Trophoblast cell (in vitro differentiated cells and primary cell): ENCODE results near the gene C3orf38.
"Not testable (repeated sequence)": the region's sequence is repeated elsewhere in the genome, so short reads cannot be mapped to it uniquely, and the experiment has no call there.

Experiments used
- DNase-seq, 2 donors: peaks; one replicate each; pipeline ENCODE4 v3.0.0-alpha.2; 2016
- H2AFZ ChIP-seq: 2 replicates; pipeline ENCODE4 v1.6.1; 2013; ENCODE audit warnings: low read length, moderate library complexity, mild to moderate bottlenecking; ENCODE audit not compliant: insufficient read depth, poor library complexity
- H2AK5ac ChIP-seq: 2 replicates; pipeline ENCODE4 v1.6.1; 2013; ENCODE audit warnings: mild to moderate bottlenecking, low read length
- H2BK120ac ChIP-seq: 2 replicates; pipeline ENCODE4 v1.6.1; 2013; ENCODE audit warnings: low read length, mild to moderate bottlenecking, moderate library complexity; ENCODE audit not compliant: insufficient read depth, poor library complexity
- H2BK12ac ChIP-seq: 2 replicates; pipeline ENCODE4 v1.6.1; 2013; ENCODE audit warnings: mild to moderate bottlenecking, low read length, moderate library complexity
- H2BK5ac ChIP-seq: 2 replicates; pipeline ENCODE4 v1.6.1; 2013; ENCODE audit warnings: low read length, low read depth, moderate library complexity, mild to moderate bottlenecking; ENCODE audit not compliant: poor library complexity
- H3K14ac ChIP-seq: 2 replicates; pipeline ENCODE4 v1.6.1; 2013; ENCODE audit warnings: mild to moderate bottlenecking, low read length
- H3K18ac ChIP-seq: 2 replicates; pipeline ENCODE4 v1.6.1; 2013; ENCODE audit warnings: mild to moderate bottlenecking, low read length
- H3K23ac ChIP-seq: 2 replicates; pipeline ENCODE4 v1.6.1; 2013; ENCODE audit warnings: low read length
- H3K27ac ChIP-seq: 2 replicates; pipeline ENCODE4 v1.5.1; 2013; ENCODE audit warnings: low read depth, mild to moderate bottlenecking, inconsistent platforms, low read length, moderate library complexity
- H3K27me3 ChIP-seq: 2 replicates; pipeline ENCODE4 v1.6.1; 2013; ENCODE audit warnings: inconsistent platforms, mild to moderate bottlenecking, low read length, moderate library complexity; ENCODE audit not compliant: insufficient read depth
- H3K36me3 ChIP-seq, 2 experiments: 1 replicate in 1 of 2; 2 replicates in 1 of 2; pipeline ENCODE4 v1.6.1; 2013; ENCODE audit warnings: low read length in 2 of 2, mild to moderate bottlenecking in 2 of 2, moderate library complexity in 1 of 2; ENCODE audit not compliant: insufficient read depth in 2 of 2, control insufficient read depth in 1 of 2
- H3K4ac ChIP-seq: 2 replicates; pipeline ENCODE4 v1.6.1; 2013; ENCODE audit warnings: low read depth, mild to moderate bottlenecking, low read length, moderate library complexity
- H3K4me1 ChIP-seq, 2 experiments: 1 replicate in 1 of 2; 2 replicates in 1 of 2; pipeline ENCODE4 v1.6.1; 2013; ENCODE audit warnings: low read length in 2 of 2, mild to moderate bottlenecking in 2 of 2, moderate library complexity in 1 of 2; ENCODE audit not compliant: insufficient read depth in 2 of 2, control insufficient read depth in 1 of 2
- H3K4me2 ChIP-seq: 2 replicates; pipeline ENCODE4 v1.6.1; 2013; ENCODE audit warnings: inconsistent platforms, mild to moderate bottlenecking, low read length, moderate library complexity
- H3K4me3 ChIP-seq: 2 replicates; pipeline ENCODE4 v1.5.1; 2013; ENCODE audit warnings: mild to moderate bottlenecking, low read depth, low read length, inconsistent platforms
- H3K79me1 ChIP-seq: one replicate; pipeline ENCODE4 v1.6.1; 2013; ENCODE audit warnings: low read length
- H3K79me2 ChIP-seq: 2 replicates; pipeline ENCODE4 v1.6.1; 2013; ENCODE audit warnings: low read length, mild to moderate bottlenecking; ENCODE audit not compliant: control insufficient read depth, insufficient read depth, poor library complexity
- H3K9ac ChIP-seq: 2 replicates; pipeline ENCODE4 v1.6.1; 2013; ENCODE audit warnings: mild to moderate bottlenecking, low read length
- H3K9me3 ChIP-seq: 2 replicates; pipeline ENCODE4 v1.6.1; 2013; ENCODE audit warnings: low read depth, mild to moderate bottlenecking, control low read depth, inconsistent platforms, low read length; ENCODE audit not compliant: insufficient read depth
- H4K12ac ChIP-seq: 2 replicates; pipeline ENCODE4 v1.6.1; 2013; ENCODE audit warnings: low read depth, mild to moderate bottlenecking, low read length, moderate library complexity
- H4K8ac ChIP-seq: 2 replicates; pipeline ENCODE4 v1.6.1; 2013; ENCODE audit warnings: low read depth, mild to moderate bottlenecking, low read length, moderate library complexity
- H4K91ac ChIP-seq: one replicate; pipeline ENCODE4 v1.6.1; 2013; ENCODE audit warnings: low read depth, mild to moderate bottlenecking, low read length, moderate library complexity
- WGBS: extraction: QIAGEN DNeasy Blood & Tissue Kit; methylation state at CpG from one replicate; pipeline ENCODE4 v1.1.7; 2013; ENCODE audit warnings: missing lambda C conversion rate; ENCODE audit not compliant: insufficient read length, insufficient coverage; ENCODE audit errors: extremely low coverage; 5-methylcytosine and 5-hydroxymethylcytosine counted together

C3orf38 gene

GRCh38 chr3:88167704-88168103 is 17.9 kb downstream of the C3orf38 start:
- Histone ChIP-seq H2BK5ac (no peak overlapping the region), H3K23ac (no peak overlapping the region), H4K8ac (no peak overlapping the region), H3K18ac (no peak overlapping the region), H2AK5ac (no peak overlapping the region), H2AFZ (no peak overlapping the region), H3K4me2 (no peak overlapping the region), H3K27me3 (no peaks in the 10 kb centered on the region), H3K14ac (no peak overlapping the region), H3K4ac (no peak overlapping the region), H3K79me2 (no peaks in the 10 kb centered on the region), H4K91ac (no peak overlapping the region), H3K9me3 (no peaks in the 10 kb centered on the region), H3K27ac (no peak overlapping the region), H3K79me1 (no peaks in the 10 kb centered on the region), H4K12ac (no peak overlapping the region), H2BK120ac (no peak overlapping the region), H3K4me1 (no peaks in the 10 kb centered on the region), H2BK12ac (no peak overlapping the region), H3K4me3 (no peak overlapping the region), H3K9ac (no peak overlapping the region), H3K36me3 (no peaks in the 10 kb centered on the region)
- peak in 1 of 2 donors; percentile 34 for DNase-seq
- no CpG with 5 or more reads among the region's 2 CpGs for WGBS

- Histone ChIP-seq H3K36me3 (no peaks in the 10 kb centered on the region), H3K27ac (no peak overlapping the region), H3K4me2 (no peak overlapping the region), H3K27me3 (no peaks in the 10 kb centered on the region), H4K8ac (no peak overlapping the region), H3K4me3 (no peak overlapping the region), H2BK120ac (no peak overlapping the region), H3K79me1 (no peaks in the 10 kb centered on the region), H2BK5ac (no peak overlapping the region), H2AFZ (no peak overlapping the region), H3K4me1 (no peaks in the 10 kb centered on the region), H2AK5ac (no peak overlapping the region), H3K14ac (no peak overlapping the region), H2BK12ac (no peak overlapping the region), H3K9ac (no peak overlapping the region), H3K18ac (no peak overlapping the region), H3K23ac (no peak overlapping the region), H4K91ac (no peak overlapping the region), H4K12ac (no peak overlapping the region), H3K9me3 (no peaks in the 10 kb centered on the region), H3K4ac (no peak overlapping the region), H3K79me2 (no peaks in the 10 kb centered on the region)
- no CpG with 5 or more reads among the region's 5 CpGs for WGBS
- DNase-seq: peak; percentile 26 to 70
Observed at GRCh38 chr3:88168171-88168570, 18.4 kb downstream of the C3orf38 start.

GRCh38 chr3:88180398-88180999 is 30.7 kb downstream of the C3orf38 start:
- Histone ChIP-seq H3K4ac (no peak overlapping the region), H3K23ac (no peak overlapping the region), H4K8ac (no peak overlapping the region), H3K27ac (no peak overlapping the region), H3K4me2 (no peak overlapping the region), H3K36me3 (no peaks in the 10 kb centered on the region), H3K4me1 (no peaks in the 10 kb centered on the region), H2AFZ (no peak overlapping the region), H3K9ac (no peak overlapping the region), H2AK5ac (no peak overlapping the region), H3K9me3 (no peaks in the 10 kb centered on the region), H3K79me2 (no peaks in the 10 kb centered on the region), H2BK120ac (no peak overlapping the region), H4K12ac (no peak overlapping the region), H2BK12ac (no peak overlapping the region), H2BK5ac (no peak overlapping the region), H4K91ac (no peak overlapping the region), H3K79me1 (no peaks in the 10 kb centered on the region), H3K18ac (no peak overlapping the region), H3K27me3 (no peaks in the 10 kb centered on the region), H3K14ac (no peak overlapping the region), H3K4me3 (no peak overlapping the region)
- no CpG with 5 or more reads among the region's 4 CpGs for WGBS
- peak in 1 of 2 donors; percentile 65 for DNase-seq

GRCh38 chr3:88182165-88182918 is 32.6 kb downstream of the C3orf38 start:
- WGBS: no CpG with 5 or more reads among the region's 9 CpGs
- H3K4me1 ChIP-seq: not testable (repeated sequence)

More at GRCh38 chr3:88182165-88182918, 32.6 kb downstream of the C3orf38 start:
- not testable (repeated sequence) for H3K23ac ChIP-seq, H3K14ac ChIP-seq, H3K9me3 ChIP-seq, H3K4ac ChIP-seq, H2BK120ac ChIP-seq, H2BK5ac ChIP-seq, H2AFZ ChIP-seq, H3K79me1 ChIP-seq, H3K27ac ChIP-seq, H3K79me2 ChIP-seq, H3K4me2 ChIP-seq, H3K9ac ChIP-seq, H3K27me3 ChIP-seq, H3K36me3 ChIP-seq, H2AK5ac ChIP-seq, H4K91ac ChIP-seq, H3K4me3 ChIP-seq, H4K12ac ChIP-seq, H3K18ac ChIP-seq, H4K8ac ChIP-seq, H2BK12ac ChIP-seq, DNase-seq
